NCI-H1092 (cell line): ENCODE data around the gene PGGT1B.

Experiments
- DNase-seq: peaks from one replicate; lab custom pipeline; 2025; lab: John Stamatoyannopoulos, UW

PGGT1B gene

DNA sequence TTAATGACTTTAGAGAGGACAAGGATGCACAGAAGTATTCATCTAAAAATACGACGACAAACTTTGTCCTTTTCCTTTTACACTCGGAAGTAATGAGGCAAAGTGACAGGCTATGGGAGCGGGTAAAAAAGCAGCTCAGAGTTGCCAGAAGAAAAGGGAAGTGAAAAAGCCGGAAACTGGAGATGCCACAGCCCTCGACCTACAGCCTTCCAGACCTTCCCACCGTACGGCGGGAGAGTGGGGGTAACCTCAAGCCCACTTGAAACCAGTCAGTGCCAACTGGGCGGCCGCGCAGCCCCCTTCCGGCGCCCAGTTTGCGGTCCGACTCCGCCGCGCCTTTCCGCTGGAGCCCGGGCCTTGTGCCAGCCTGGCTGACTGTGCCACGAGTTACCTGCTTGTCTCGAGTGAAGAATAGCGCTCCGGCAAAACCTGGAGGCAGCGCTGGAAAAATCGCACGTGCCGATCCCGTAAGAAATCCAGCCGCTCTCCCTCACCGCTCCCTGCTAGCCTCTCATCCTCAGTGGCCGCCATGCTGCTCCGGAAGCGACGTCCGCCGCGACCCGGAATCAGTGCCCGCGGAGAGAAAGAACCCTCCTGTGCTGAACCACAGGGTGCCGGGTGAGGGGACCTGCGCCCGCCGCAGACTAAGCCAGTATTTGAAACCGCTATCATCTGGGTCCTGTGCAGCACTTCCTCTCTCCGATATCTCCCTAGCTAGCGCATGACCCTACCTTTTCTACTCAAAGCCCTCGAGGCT is at the start of gene PGGT1B:
TSS of gene PGGT1B (minus strand) at position 557 of the 757 bp plus-strand sequence. CDS start at position 531, 26 bp downstream.
- peak; percentile 28 for DNase-seq

DNA sequence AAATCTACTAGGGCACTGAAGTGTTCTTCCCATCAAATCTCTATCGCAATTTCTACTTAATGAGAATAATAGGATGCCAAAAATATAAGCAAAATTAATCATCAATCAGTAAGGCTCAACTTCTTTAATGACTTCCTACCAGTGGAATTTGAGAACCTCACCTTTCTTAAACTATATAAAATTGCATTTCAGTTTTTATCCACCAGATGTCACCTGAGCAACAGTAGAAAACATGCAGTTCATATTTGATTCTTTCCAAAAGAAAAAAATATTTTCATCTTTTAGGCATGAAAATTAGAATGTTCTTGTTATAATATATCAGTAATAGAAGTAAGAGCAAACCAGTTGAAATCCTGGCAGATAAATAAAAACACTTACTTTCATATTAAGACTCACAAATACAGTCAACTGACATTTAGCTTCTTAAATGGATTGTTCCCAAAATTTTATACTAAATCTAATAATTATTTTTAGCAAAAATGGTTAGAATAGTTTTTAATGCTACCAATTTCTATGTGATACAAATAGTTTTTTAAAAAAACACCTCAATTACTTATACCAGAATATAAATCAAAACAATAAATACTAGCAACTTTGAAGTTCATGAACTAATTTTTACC is 47.2 kb upstream of the PGGT1B start:
- no peak for DNase-seq

DNA sequence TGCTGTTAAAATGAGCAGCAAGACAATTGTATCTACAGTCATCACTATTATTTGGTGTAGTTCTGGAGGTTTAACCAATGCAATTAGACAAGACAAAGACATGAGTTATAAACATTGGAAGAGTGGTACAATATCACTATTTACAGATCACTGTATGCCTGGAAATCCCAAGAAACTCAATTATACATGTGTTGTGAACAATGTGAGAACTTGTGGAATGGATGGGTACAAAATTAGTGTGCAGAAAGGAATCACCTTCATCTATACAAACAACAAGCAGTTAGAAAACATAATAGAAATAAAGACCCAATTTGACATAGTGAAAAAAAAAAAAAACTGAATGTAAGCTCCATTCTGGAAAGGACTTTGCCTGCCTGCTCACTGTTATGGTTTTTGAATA is 46.1 kb upstream of the PGGT1B start:
- DNase-seq, result no peak

DNA sequence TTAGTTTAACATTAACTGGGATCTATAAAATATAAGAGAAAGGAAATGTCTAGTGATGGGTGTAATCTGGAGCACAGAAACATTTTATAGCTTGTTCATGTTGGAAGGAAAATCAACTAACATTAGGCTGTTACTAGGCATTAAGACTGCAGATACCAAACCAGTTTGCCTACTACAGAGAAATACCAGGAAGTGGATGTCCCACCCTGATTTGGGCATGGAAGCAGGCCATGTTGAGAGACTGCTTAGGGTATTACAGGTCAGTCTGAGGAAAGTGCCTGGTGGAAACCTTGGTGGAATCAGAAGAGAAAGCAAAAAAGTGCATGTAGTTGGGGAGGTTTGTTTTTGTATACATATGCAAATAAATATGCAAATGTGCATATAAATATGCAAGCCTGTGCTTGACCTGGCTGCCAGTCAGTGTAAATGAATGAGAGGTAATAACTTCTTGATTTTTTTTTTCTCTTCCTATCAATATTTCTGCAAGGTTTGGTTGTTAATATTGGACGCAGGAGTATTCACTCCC is 43.4 kb upstream of the PGGT1B start:
- DNase-seq, result no peak

DNA sequence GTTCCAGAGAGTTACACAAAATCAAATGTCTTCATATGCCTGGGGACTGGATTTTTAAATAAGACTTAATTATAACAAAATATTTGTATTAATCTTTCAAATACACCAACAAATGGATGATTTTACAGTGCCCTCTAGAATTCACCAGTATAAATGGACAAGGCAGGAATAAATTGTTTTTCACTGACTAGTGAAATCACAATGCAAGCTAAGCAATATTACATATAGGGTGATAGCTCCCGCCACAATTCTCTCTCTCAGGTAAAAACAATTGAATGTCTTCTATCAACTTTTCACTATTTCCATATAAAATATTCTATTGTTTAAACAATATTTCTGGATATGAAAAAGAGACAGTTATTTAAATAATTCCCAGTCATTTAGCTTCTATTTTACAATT is 41.8 kb upstream of the PGGT1B start:
- no peak for DNase-seq

DNA sequence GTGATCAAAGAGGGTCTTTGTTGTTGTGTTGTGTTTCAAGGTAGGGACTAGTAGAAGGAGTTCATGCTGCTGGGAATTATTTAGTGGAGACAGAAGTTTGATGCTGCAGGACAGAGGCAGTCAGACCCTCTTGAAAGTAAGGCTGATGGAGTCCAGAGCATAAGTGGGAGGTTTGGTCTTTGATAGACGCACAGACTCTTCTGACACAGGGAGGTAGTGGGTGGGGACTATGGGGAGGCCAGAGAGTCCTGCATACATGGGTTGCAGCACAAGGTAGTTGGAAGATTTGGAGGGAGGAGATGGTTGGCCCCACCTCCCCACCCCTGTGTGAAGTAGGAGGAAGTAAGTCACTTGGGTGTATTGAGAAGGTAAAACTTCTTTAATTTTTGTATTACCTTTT is 36.1 kb upstream of the PGGT1B start:
- DNase-seq, result no peak

DNA sequence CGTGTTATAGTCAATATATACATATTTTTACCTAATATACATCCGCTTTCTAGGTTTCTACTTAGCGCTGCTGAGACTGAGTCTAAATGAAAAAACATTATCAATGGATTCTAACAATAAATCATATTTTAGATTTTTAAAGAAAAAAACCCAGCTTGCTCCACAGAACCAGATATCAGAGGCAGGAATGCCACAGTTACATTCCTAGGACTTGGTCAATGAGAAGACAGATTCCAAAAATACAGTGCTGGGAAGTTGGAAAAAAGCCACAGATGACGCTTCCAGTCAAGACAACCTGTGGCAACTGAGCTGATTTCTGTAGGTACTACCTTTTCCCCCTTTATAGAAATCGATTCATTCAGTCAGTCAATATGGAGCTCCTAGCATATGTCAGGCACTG is 34.4 kb upstream of the PGGT1B start:
- no peak for DNase-seq

DNA sequence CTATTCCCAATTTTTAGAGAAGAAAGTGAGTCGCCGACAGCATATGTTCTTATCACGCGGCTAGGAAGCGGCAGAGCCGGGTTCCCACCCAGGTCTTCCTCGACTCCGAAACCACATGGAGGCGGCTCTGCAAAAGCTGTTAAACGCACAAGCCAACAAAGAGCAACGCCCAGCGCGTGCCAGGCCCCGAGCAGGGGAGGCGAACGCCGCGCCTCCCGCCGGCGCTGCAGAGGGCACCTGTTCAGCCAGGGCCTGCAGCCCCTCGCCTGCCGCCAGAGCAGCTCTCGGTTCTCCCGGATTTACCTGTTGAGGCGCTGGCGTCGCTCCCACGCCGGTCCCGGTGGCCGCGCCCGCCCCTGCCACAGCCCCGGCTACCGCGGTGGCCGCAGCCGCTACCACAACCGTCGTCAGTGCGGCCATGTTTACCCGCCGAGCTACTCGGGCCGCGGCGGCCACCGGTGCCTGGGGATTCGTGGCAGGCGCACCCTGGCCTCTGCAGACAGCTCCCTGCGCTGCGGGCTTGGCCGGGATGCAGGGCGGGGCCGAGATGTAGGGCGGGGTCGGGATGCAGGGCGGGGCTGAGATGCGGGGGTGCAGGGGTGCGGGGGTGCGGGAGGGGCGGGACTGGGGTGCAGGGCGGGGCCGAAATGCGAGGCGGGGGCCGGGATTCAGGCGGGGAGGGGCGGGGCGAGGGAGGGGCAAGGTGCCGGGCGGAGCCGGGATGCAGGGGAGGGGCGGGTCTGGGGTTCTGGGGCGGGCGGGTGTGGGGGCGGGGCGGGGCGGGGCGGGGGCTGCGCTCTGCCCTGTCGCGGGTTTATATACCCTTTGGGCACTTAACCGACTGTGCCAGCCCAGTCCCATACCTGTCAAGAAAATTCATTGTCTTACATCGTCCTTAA is 33.7 kb upstream of the PGGT1B start, which contains the start of gene CCDC112:
TSS of gene CCDC112 (minus strand) at position 531 of the 899 bp plus-strand sequence. CDS start at position 420, 111 bp downstream.
- peak; percentile 72 for DNase-seq

DNA sequence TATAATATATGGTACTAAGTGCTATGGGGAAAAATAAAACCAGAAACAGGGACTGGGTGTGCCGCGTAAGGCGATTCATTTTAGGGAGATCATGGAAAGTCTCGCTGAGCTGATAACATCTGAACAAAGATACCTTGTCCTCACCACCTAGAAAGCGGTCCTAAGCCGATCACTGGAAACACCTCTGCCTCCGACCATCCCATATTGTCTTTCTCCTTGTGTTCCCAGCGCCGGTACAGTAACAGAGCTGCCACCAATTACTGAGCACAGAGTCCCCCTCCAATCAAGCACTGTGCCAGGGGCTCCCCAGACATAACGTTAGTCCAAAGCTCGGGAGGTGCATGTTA is 33.1 kb upstream of the PGGT1B start:
- no peak for DNase-seq

DNA sequence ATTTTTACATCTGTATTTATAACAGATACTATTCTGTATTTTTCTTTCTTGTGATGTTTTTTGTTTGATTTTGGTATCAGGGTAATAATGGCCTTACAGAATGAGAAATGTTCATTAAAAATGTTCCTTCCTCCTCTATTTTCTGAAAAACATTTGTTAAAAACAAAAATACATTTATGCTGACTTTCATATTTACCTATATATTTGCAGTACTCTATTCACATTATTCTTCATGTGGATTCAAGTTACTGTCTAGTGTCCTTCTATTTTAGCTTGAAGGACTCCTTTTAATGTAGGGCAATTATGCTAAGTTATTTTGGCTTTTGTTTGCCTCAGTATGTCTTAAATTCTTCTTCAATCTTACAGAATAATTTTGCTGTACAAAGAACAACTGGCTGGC is 28.7 kb upstream of the PGGT1B start:
- no peak for DNase-seq

DNA sequence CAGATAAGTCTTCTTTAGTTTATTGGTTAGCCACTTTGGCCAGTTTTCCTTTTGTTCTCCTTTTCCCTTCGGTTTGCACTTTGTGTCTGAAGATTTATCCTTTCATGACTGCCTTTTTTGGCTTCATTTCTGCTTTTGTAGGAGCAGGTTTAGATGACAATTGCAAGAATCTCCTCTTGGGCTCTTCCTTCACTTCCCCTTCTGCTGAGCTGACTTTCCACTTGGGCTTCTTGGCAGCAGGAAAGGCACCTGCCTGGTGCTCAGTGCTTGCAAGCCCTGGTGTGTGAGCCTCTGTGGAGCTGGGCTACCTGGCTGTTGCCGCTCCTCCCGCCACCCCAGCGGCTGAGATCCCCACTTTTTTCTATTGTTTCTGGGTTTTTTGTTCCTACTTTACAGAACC is 26.4 kb upstream of the PGGT1B start:
- DNase-seq, result no peak

DNA sequence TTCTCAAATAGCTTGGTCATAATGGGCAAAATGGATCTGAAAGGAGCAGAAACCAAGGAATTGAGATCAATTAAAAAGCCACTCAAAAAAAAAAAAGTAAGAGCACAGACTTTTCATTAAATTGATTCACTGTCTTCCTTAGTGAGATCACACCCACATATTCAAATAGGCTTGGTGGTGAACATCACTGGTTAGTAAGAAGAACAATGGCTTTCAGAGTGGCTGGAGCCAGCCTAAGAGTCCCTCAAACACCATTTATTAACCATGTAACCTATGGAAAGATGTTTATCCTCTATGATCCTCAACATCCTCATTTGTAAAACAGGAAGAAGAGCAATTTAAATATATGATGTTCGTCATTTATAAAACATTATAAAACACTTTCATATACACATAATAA is 21.3 kb upstream of the PGGT1B start:
- DNase-seq, result no peak

DNA sequence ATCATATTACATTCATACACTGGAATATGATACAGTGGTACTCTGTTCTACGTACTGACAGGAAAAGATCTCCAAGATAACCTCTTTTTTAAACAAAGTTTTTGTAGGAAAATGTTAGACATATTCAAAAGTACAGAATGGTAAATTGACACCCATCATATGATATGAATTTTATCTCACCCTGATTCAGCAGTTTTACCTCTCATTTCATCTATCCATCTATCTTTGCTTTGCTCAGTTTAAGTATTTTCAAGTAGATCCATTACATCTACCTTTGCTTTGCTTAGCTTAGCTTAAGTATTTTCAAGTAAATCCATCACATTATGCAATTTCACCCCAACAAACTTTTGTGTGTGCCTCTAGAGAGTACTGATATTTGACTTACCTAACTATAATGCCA is 19.5 kb upstream of the PGGT1B start:
- no peak for DNase-seq

DNA sequence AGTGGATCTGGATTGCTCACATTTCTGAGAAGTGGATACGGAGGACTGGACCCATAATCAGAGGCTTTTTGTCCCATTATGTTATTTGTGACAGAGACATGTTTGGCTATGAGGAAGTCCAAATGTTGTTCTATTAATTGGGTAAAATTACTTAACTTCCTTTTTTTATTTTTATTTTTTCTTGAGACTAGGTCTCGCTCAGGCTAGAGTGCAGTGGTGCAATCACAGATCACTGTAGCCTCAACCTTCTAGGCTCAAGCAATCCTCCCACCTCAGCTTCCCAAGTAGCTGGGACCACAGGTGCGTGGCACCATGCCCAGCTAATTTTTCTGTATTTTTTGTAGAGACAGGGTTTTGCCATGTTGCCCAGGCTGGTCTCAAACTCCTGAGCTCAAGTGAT is 11.9 kb upstream of the PGGT1B start:
- DNase-seq, result no peak

DNA sequence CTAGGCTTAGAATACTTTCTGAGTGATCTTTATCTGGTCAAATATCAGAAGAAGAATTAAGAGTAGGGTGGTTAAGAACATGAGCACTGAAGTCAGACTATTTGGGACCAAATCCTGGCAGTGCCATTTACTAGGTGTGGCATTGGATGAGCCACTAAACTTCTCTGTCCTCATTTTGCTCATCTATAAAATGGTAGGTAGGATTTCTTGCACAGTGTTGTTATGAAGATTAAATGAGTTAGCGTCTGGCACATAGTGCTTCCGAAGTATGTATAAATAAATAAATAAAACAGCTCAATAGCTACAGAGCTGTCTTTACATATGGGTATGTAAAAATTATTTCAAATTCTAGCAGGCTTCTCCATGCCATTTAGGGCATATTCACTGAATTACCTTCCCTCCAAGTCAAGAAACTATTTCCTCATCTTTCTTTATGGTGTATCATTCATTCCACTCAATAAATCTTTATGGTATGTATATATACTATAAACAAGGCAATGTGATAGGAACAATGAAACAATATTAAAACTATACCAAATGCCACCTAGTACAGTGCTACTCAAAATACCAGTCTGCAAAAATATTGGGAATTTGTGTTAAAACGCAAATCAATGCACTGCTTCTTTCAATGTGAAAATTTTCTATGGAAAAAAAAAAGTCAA is 9.8 kb upstream of the PGGT1B start:
- DNase-seq, result no peak

DNA sequence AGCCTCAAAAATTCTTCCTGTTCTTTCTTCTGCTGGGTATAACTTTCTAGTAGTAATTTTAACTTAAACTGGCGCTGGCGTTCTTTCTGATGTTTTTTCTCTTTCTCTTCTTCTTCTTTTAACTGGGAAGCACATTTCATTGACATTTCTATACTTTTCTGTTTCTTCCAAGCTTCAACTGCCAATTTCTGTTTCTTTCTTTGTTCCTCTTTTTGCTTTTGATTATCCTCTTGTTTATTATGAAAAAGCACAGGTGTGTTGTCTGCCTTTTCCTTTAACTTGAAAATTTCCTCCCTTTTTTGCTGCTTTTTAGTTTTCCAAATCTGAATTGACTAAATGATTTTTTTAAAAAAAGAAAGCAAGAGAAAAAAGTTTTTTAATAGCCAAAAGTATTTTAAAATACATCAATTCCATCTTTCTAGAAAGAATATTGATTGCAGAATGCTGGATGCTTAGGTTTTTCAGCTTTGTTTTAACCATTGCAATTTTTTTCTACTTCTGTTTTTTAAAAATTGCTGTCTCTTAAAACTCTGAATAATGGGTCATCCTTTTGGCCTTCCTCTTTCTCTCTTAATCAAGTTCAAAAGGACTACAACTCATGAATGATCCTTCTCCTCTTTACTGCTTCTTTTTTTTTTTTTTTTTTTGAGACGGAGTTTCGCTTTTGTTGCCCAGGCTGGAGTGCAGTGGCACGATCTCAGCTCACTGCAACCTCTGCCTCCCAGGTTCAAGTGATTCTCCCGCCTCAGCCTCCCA is 8.8 kb upstream of the PGGT1B start:
- DNase-seq, result no peak

DNA sequence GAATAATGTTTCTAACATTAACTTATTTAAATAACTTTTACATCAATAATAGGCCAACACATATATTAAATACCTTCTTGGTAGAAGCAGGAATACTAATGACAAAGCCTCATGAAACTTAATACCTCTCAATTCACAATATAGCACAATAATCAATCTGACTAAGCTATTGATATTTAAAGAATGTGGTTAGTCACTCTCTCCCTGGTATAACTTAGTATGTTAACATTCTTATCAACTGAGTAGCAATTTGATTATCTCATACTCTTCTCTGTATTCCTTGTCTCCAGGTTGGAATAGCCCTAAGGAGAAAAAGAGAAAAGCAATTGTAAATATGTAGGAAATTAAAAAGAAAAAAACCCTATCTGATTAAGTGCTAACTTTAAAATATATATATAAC is 4.9 kb upstream of the PGGT1B start:
- DNase-seq, result no peak

DNA sequence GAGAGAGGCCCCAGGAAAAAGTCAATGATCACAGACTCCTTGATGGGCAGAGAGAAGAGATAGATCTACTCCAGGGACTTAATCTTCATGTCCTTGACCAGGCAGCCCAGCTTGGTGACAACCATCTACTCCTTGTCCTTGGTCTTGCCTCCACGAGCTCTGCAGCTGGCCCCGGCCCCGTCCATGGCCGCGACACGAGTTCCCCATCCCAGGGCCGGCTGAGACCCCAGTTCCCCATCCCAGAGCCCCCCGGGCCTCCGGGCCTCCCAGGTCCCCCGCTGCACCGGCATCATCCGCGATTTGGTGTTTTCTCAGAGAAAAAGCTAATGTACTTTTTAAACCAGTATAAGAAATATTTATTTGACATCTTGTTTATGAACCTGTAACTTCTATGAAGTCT is 2.5 kb upstream of the PGGT1B start:
- no peak for DNase-seq

DNA sequence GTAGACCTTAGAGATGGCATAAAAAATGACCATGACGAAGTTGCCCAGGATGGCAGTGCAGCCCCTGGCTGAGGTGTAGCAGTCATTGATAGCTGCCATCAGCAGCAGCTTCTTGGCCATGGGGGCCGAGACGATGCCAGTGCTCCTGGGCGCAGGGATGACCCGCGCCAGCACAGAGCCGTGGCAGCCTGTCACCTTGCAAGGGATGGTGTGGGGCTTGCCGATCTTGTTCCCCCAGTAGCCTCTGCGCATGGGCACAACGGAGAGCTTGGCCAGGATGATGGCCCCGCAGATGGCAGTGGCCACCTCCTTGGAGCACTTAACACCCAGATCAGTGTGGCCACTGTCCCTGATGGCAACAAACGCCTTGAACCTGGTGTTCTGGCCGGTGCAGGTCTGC is 2.1 kb upstream of the PGGT1B start:
- no peak for DNase-seq

DNA sequence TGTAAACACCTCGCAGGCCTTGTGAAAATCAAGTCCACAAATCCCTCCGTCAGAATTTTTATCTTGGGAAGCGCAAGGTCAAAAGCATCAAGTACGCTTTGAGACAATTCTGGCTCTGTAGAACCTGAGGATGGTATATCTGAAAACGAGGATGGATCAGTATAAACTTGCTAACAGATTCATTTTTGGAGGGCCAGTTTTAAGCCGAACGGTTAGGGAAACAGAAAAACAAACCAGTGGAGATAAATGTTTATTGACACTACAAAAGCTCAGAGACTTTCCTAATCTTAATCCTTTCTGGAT is 352 bp upstream of the PGGT1B start:
- no peak for DNase-seq

DNA sequence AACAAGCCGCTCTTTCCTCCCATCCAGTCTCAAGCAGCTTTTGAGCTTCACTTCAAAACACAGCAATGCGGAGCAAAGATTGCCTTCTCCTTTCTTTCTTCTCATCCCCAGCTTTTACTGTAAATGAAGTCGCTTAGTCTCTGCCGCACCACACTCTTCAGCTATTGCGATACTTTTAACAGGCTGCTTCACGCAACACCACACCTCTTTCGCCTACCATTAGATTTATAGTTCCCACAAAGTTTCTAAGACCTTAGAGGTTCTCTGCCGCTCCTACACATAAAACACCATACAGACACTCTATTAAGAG is 711 bp downstream of the PGGT1B start:
- DNase-seq, result no peak

DNA sequence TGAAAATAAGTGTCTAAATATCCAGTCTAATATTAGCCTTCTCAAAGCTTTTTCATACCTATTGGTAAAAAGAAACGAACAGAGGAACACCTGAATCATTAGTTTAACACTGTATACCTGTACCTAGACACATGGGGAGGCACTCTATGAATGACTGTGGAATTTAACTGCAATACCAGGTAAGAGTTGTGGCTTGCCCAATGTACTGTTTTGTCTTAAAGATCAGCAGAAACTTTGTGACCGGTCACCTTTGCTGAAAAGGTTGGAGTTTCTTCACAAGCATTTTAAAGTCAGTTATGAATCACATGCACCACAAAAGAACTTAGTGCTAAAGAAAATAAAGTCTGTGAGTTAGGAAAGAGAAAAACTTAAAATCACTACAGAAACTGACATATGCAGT is 2.4 kb downstream of the PGGT1B start:
- DNase-seq, result no peak
